A549 treated with CpdA at 1 μM for 4 hours (cell line): Measurements from ENCODE around the gene PILRB. TPM values are rescaled to one million over a fixed set of nuclear protein-coding genes. Genes with fewer than 3 reads are reported as not detected.

ENCODE experiments used
- total RNA-seq: library from RNA; stranded (reverse); fragments of 200-300 nt; extraction: Qiagen RNA extraction; gene quantifications from 5 replicates; pipeline ENCODE4 v1.2.3, GENCODE V29; 2022; ENCODE audit warnings: low read depth

PILRB gene
- 25.8 to 35.2 TPM (median 31.2 TPM) in 5 replicates for total RNA-seq

DNA sequence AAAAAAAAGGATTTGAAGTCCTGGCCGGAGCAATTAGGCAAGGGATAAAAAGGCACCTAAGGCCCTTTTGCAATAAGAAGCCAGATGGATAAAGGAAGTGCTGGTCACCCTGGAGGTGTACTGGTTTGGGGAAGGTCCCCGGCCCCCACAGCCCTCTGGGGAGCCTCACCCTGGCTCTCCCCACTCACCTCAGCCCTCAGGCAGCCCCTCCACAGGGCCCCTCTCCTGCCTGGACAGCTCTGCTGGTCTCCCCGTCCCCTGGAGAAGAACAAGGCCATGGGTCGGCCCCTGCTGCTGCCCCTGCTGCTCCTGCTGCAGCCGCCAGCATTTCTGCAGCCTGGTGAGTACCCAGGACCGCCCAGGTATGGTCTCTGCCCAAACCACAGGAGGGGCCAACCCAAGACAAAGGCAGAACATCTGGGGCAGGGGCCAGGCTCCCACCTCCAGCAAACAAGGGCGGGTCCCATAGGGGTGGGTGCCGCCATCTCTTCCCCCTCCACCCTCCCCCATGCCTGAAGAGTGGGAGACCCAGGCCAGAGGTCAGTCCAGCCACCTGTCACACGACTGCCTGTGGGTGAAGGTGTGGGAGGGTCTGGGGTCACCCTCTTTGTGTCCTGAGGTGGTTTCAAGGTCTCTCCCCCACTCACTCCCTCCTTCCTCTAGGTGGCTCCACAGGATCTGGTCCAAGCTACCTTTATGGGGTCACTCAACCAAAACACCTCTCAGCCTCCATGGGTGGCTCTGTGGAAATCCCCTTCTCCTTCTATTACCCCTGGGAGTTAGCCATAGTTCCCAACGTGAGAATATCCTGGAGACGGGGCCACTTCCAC is at the start of gene PILRB:
TSS of gene PILRB (plus strand) at position 91 of the 830 bp plus-strand sequence. CDS start at position 277, 186 bp downstream.

DNA sequence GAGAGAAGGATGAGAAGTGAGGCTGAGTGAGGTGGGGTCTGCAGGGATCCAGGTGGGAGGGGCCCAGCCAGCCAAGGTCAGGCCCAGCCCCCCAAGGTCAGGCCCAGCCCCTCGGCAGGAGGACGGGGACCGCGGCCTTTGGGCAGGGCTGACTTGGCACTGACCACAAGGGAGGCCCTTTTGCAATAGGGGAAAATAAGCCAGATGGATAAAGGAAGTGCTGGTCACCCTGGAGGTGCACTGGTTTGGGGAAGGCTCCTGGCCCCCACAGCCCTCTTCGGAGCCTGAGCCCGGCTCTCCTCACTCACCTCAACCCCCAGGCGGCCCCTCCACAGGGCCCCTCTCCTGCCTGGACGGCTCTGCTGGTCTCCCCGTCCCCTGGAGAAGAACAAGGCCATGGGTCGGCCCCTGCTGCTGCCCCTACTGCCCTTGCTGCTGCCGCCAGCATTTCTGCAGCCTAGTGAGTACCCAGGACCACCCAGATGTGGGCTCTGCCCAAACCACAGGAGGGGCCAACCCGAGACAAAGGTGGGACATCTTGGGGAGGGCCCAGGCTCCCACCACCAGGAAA is 15.4 kb downstream of the PILRB start, which contains the start of gene PILRA:
TSS of gene PILRA (plus strand) at position 227 of the 571 bp plus-strand sequence. CDS start at position 397, 170 bp downstream.

Other genes with a start within 250 kb of the PILRB start
- gene TAF6, start 238.8 kb upstream of the PILRB start, total RNA-seq = 60.0 to 70.6 TPM (median 68.0 TPM) in 5 replicates
- gene CNPY4, start 238.5 kb upstream of the PILRB start, total RNA-seq = 10.7 to 13.0 TPM (median 12.0 TPM) in 5 replicates
- gene MBLAC1, start 231.2 kb upstream of the PILRB start, total RNA-seq = 2.5 to 3.5 TPM (median 2.9 TPM) in 5 replicates
- 157 to 193 TPM (median 181 TPM) in 5 replicates for gene LAMTOR4, start 209.2 kb upstream of the PILRB start, total RNA-seq
- 11.9 to 15.5 TPM (median 13.2 TPM) in 5 replicates for gene TRAPPC14, start 199.4 kb upstream of the PILRB start, total RNA-seq
- gene GAL3ST4, start 189.5 kb upstream of the PILRB start, total RNA-seq = 0.07 to 0.08 TPM in 2 of 5 replicates, not detected in the others
- gene GPC2, start 180.7 kb upstream of the PILRB start, total RNA-seq = 0.24 to 1.4 TPM (median 0.67 TPM) in 5 replicates
- 0.18 to 0.45 TPM (median 0.26 TPM) in 4 of 5 replicates, not detected in the other for gene STAG3, start 180.2 kb upstream of the PILRB start, total RNA-seq
- gene PVRIG, start 138.2 kb upstream of the PILRB start, total RNA-seq = not detected in 5 replicates
- not detected in 5 replicates for gene SPDYE3, start 50.4 kb upstream of the PILRB start, total RNA-seq
- 4.0 to 6.4 TPM (median 5.4 TPM) in 5 replicates for gene PILRA, start 15.4 kb downstream of the PILRB start, total RNA-seq
- gene ZCWPW1, start 70.6 kb downstream of the PILRB start, total RNA-seq = 0.91 to 1.7 TPM (median 1.6 TPM) in 5 replicates
- gene MEPCE, start 71.7 kb downstream of the PILRB start, total RNA-seq = 41.3 to 51.2 TPM (median 46.2 TPM) in 5 replicates
- gene PPP1R35, start 78.4 kb downstream of the PILRB start, total RNA-seq = 34.2 to 53.7 TPM (median 51.8 TPM) in 5 replicates
- 0.60 to 0.96 TPM (median 0.77 TPM) in 4 of 5 replicates, not detected in the other for gene SPACDR, start 106.1 kb downstream of the PILRB start, total RNA-seq
- gene TSC22D4, start 121.1 kb downstream of the PILRB start, total RNA-seq = 30.8 to 38.7 TPM (median 35.0 TPM) in 5 replicates
- gene NYAP1, start 125.8 kb downstream of the PILRB start, total RNA-seq = 0.77 to 1.3 TPM (median 1.2 TPM) in 5 replicates
- gene AGFG2, start 181.1 kb downstream of the PILRB start, total RNA-seq = 11.3 to 15.4 TPM (median 12.6 TPM) in 5 replicates
- 0.61 to 0.85 TPM (median 0.71 TPM) in 5 replicates for gene SAP25, start 215.8 kb downstream of the PILRB start, total RNA-seq
- 10.6 to 16.3 TPM (median 15.0 TPM) in 5 replicates for gene LRCH4, start 228.0 kb downstream of the PILRB start, total RNA-seq
- 0.14 to 0.60 TPM (median 0.35 TPM) in 5 replicates for gene FBXO24, start 228.2 kb downstream of the PILRB start, total RNA-seq
- gene PCOLCE, start 244.2 kb downstream of the PILRB start, total RNA-seq = 6.2 to 12.4 TPM (median 7.8 TPM) in 5 replicates